HCT116 (cell line): ENCODE results near the gene ENOX1. TPM values are rescaled to one million over a fixed set of nuclear protein-coding genes. Genes with fewer than 3 reads are reported as not detected.

Source experiments
- ATAC-seq: fragments of 200-7000 bp; cut with Tn5 transposase; 2 replicates; pipeline ENCODE4 v1.9.1; 2020; ENCODE audit warnings: mild to moderate bottlenecking, moderate library complexity
- BruUV-seq: library from RNA; stranded (reverse); fragments of 400-500 nt; replicated peaks from 2 replicates; lab custom pipeline; 2021; lab: Mats Ljungman, UMichigan
- CTCF ChIA-PET: fragments of 300-600 bp; sonication (Branson Sonifier 250); formaldehyde crosslinking; loops from one replicate; lab custom pipeline; 2021; ENCODE audit warnings: antibody characterized with exemption; lab: Charles Lee
- POLR2A ChIA-PET: fragments of 300-600, 350-600 bp; sonication (Branson Sonifier 250); formaldehyde crosslinking; loops from one replicate; lab custom pipeline; 2021; ENCODE audit warnings: antibody characterized with exemption; lab: Charles Lee
- RAD21 ChIA-PET, 2 experiments: fragments of 300-600 bp; sonication (Branson Sonifier 250); formaldehyde crosslinking; loops; one replicate each; lab custom pipeline; 2023; ENCODE audit warnings: low total read pairs in 2 of 2; ENCODE audit not compliant: uncharacterized antibody in 2 of 2, unreplicated experiment in 2 of 2, low non-redundant PET in 1 of 2; lab: Charles Lee
- DNase-seq: peaks from one replicate; pipeline ENCODE4 v3.0.0-alpha.2; 2010; ENCODE audit warnings: low read depth, low spot score
- H2AFZ ChIP-seq: fragments of 200-600 bp; shearing (Covaris generic), sonication (generic); 2 replicates; pipeline ENCODE4 v1.6.1; 2017; ENCODE audit warnings: low read depth, mixed run types, mixed read lengths, antibody characterized with exemption, low read length; ENCODE audit not compliant: poor library complexity, severe bottlenecking
- H3K27ac ChIP-seq: 2 replicates; pipeline ENCODE4 v1.5.1; 2012; ENCODE audit warnings: low read depth, low read length
- H3K27me3 ChIP-seq: fragments of 200-600 bp; sonication (generic); 2 replicates; pipeline ENCODE4 v1.6.1; 2016; ENCODE audit warnings: mixed run types, low read length, mixed read lengths; ENCODE audit not compliant: insufficient read depth
- H3K36me3 ChIP-seq, 2 experiments: fragments of 200-500 bp in 1 of 2; fragments of 200-600 bp in 1 of 2; sonication (Bioruptor generic) in 1 of 2; sonication (generic) in 1 of 2; 2 replicates each; pipeline versions ENCODE4 v1.5.1 to v1.6.1; 2014 to 2016; ENCODE audit warnings: low read length in 2 of 2, inconsistent platforms in 1 of 2, mixed read lengths in 1 of 2, mixed run types in 1 of 2; ENCODE audit not compliant: insufficient read depth in 2 of 2, control insufficient read depth in 1 of 2
- H3K4me1 ChIP-seq, 2 experiments: fragments of 200-600 bp in 1 of 2; sonication (generic) in 1 of 2; 2 replicates each; pipeline versions ENCODE4 v1.5.1 to v1.6.1; 2012 to 2017; ENCODE audit warnings: low read length in 2 of 2, inconsistent platforms in 1 of 2, mild to moderate bottlenecking in 1 of 2, mixed read lengths in 1 of 2, mixed run types in 1 of 2, moderate library complexity in 1 of 2; ENCODE audit not compliant: insufficient read depth in 2 of 2, control insufficient read depth in 1 of 2
- H3K4me2 ChIP-seq: fragments of 200-600 bp; sonication (generic); 2 replicates; pipeline ENCODE4 v1.6.1; 2017; ENCODE audit warnings: mixed run types, low read length, mixed read lengths
- H3K4me3 ChIP-seq, 2 experiments: fragments of 200-600 bp in 1 of 2; sonication (generic) in 1 of 2; replicated peaks in 1 of 2; 2 replicates each; pipeline ENCODE4 v1.5.1; 2011 to 2016; ENCODE audit warnings: low read length in 2 of 2, control low read depth in 1 of 2, low read depth in 1 of 2, mild to moderate bottlenecking in 1 of 2, mixed read lengths in 1 of 2, mixed run types in 1 of 2
- H3K79me2 ChIP-seq: fragments of 200-600 bp; sonication (generic); 2 replicates; pipeline ENCODE4 v1.6.1; 2017; ENCODE audit warnings: mild to moderate bottlenecking, mixed run types, low read length, moderate library complexity, mixed read lengths; ENCODE audit not compliant: insufficient read depth
- H3K9ac ChIP-seq: fragments of 200-600 bp; sonication (generic); 2 replicates; pipeline ENCODE4 v1.6.1; 2016; ENCODE audit warnings: low read length, mixed read lengths
- H3K9me2 ChIP-seq: fragments of 200-600 bp; sonication (generic), shearing (Covaris generic); 2 replicates; pipeline ENCODE4 v1.6.1; 2017; ENCODE audit warnings: mixed run types, mild to moderate bottlenecking, moderate library complexity; ENCODE audit not compliant: insufficient read depth
- H3K9me3 ChIP-seq, 2 experiments: fragments of 200-500 bp in 1 of 2; fragments of 200-600 bp in 1 of 2; sonication (Bioruptor generic) in 1 of 2; sonication (generic) in 1 of 2; 2 replicates each; pipeline ENCODE4 v1.6.1; 2014 to 2017; ENCODE audit warnings: low read length in 2 of 2, mixed read lengths in 2 of 2, inconsistent platforms in 1 of 2, low read depth in 1 of 2, mild to moderate bottlenecking in 1 of 2, mixed run types in 1 of 2, moderate library complexity in 1 of 2; ENCODE audit not compliant: control insufficient read depth in 1 of 2, insufficient read depth in 1 of 2
- H4K20me1 ChIP-seq: fragments of 200-600 bp; sonication (generic), shearing (Covaris generic); 2 replicates; pipeline ENCODE4 v1.6.1; 2017; ENCODE audit warnings: mixed run types, mild to moderate bottlenecking, moderate library complexity; ENCODE audit not compliant: insufficient read depth
- CBX3 ChIP-seq: IDR thresholded peaks from 2 replicates; pipeline ENCODE4 v1.6.1; 2012; ENCODE audit warnings: low read depth
- EGR1 ChIP-seq: IDR thresholded peaks from 2 replicates; pipeline ENCODE4 v1.6.1; 2012; ENCODE audit warnings: low read depth
- ELF1 ChIP-seq: IDR thresholded peaks from 2 replicates; pipeline ENCODE4 v1.6.1; 2012; ENCODE audit warnings: low read depth, borderline replicate concordance
- FOSL1 ChIP-seq: IDR thresholded peaks from 2 replicates; pipeline ENCODE4 v1.6.1; 2012; ENCODE audit warnings: low read depth
- POLR2A ChIP-seq: IDR thresholded peaks from 2 replicates; pipeline ENCODE4 v1.7.0; 2011; ENCODE audit warnings: borderline replicate concordance; ENCODE audit not compliant: insufficient read depth, insufficient read length; ENCODE audit errors: extremely low read depth
- POLR2AphosphoS5 ChIP-seq: IDR thresholded peaks from 2 replicates; pipeline ENCODE4 v1.6.1; 2011; ENCODE audit warnings: mild to moderate bottlenecking, low read depth, low read length, moderate library complexity
- RAD21 ChIP-seq: IDR thresholded peaks from 2 replicates; pipeline ENCODE4 v1.6.1; 2012; ENCODE audit warnings: low read depth, mild to moderate bottlenecking
- SP1 ChIP-seq: IDR thresholded peaks from 2 replicates; pipeline ENCODE4 v1.6.1; 2012; ENCODE audit warnings: low read depth
- SRF ChIP-seq: IDR thresholded peaks from 2 replicates; pipeline ENCODE4 v1.6.1; 2012; ENCODE audit warnings: low read depth
- TCF7L2 ChIP-seq: IDR thresholded peaks from 2 replicates; pipeline ENCODE4 v1.7.0; 2011; ENCODE audit warnings: borderline replicate concordance, inconsistent platforms; ENCODE audit not compliant: insufficient read depth, insufficient read length; ENCODE audit errors: extremely low read depth
- YY1 ChIP-seq: IDR thresholded peaks from 2 replicates; pipeline ENCODE4 v1.6.1; 2011; ENCODE audit warnings: low read length, low read depth, moderate library complexity, mild to moderate bottlenecking; ENCODE audit not compliant: insufficient replicate concordance; ENCODE audit errors: extremely low read depth
- ZBTB33 ChIP-seq: IDR thresholded peaks from 2 replicates; pipeline ENCODE4 v1.6.1; 2011; ENCODE audit warnings: mild to moderate bottlenecking, low read length, moderate library complexity; ENCODE audit not compliant: insufficient replicate concordance; ENCODE audit errors: extremely low read depth
- ZFX ChIP-seq: fragments of 450-650 bp; IDR thresholded peaks from 2 replicates; pipeline ENCODE4 v1.6.1; 2017
- ZNF274 ChIP-seq: fragments of 200-500 bp; sonication (Bioruptor generic); IDR thresholded peaks from 2 replicates; pipeline ENCODE4 v1.6.1; 2014; ENCODE audit warnings: mild to moderate bottlenecking, low read depth, low read length, inconsistent platforms
- intact Hi-C: fragments of 100-400 bp; cut with micrococcal nuclease; formaldehyde crosslinking; loops from 2 replicates; pipeline ENCODE4 v1.10.0; 2022
- total RNA-seq: library from RNA; stranded (reverse); gene quantifications from one replicate; pipeline ENCODE4 v1.2.1, GENCODE V29; 2021; ENCODE audit not compliant: unreplicated experiment
- TF ChIP-seq, protein P1 (sequence below): IDR thresholded peaks from 2 replicates; pipeline ENCODE4 v1.6.1; 2012

ENOX1 gene
- total RNA-seq, 1 experiment from 2014 or later, result 4.5 TPM

DNA sequence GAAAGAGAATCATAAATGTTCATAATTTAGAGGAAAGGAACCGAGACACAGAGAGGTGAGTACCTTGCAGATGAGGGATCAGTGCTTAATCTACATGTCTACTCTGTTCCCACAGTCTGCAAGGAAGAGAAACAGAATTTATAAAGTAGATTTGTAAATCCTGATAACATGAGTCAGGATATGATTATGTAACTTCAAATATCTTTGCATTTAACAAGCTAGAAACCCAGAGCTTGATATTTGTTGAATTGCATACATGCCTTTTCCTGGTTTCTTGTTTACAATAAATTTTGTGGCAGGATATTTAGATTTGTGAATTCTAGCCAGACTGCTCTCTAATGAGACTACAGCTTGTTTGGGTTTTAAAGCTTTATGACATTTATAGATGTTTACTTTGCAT, 219.2 kb downstream of the ENOX1 start:
- no peak overlapping the region for H2AFZ ChIP-seq
- H3K4me2 ChIP-seq, result no peak overlapping the region
- H3K79me2 ChIP-seq, result no peaks in the 10 kb centered on the region
- BruUV-seq, result no TSS peak
- no peak for TF ChIP-seq ZNF274
- TF ChIP-seq TCF7L2, result no peak
- no peak for TF ChIP-seq ELF1
- TF ChIP-seq, protein P1, sequence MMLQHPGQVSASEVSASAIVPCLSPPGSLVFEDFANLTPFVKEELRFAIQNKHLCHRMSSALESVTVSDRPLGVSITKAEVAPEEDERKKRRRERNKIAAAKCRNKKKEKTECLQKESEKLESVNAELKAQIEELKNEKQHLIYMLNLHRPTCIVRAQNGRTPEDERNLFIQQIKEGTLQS, result no peak
- TF ChIP-seq CBX3, result no peak
- TF ChIP-seq SP1, result no peak
- TF ChIP-seq RAD21, result no peak
- no peak for TF ChIP-seq EGR1
- TF ChIP-seq, all 23 proteins: peak for 0
- no peaks in the 10 kb centered on the region for H3K9me2 ChIP-seq
- no peaks in the 10 kb centered on the region for H3K36me3 ChIP-seq
- H3K9me3 ChIP-seq, result no peaks in the 10 kb centered on the region
- no peak for ATAC-seq
- ChIA-PET CTCF (no interaction called here), POLR2A (no interaction called here), RAD21 (no interaction called here)
- no peak overlapping the region for H3K27ac ChIP-seq
- H3K4me1 ChIP-seq, result no peaks in the 10 kb centered on the region
- intact Hi-C loops, result no loop called here
- peaks cover 6% of the 10 kb centered on the region; the same call in 1 of the 2 replicates for H3K27me3 ChIP-seq
- no peak overlapping the region for H3K9ac ChIP-seq
- H3K4me3 ChIP-seq, result no peak overlapping the region
- no peak for DNase-seq
- H4K20me1 ChIP-seq, result no peaks in the 10 kb centered on the region

- no peak for ATAC-seq
- H3K9ac ChIP-seq, result no peak overlapping the region
- H3K9me3 ChIP-seq, result no peaks in the 10 kb centered on the region
- ChIA-PET CTCF (no interaction called here), POLR2A (no interaction called here), RAD21 (no interaction called here)
- H3K9me2 ChIP-seq, result no peaks in the 10 kb centered on the region
- DNase-seq, result no peak
- no peaks in the 10 kb centered on the region for H3K4me1 ChIP-seq
- intact Hi-C loops, result no loop called here
- TF ChIP-seq POLR2AphosphoS5 (no peak), YY1 (no peak), EGR1 (no peak), SRF (no peak), SP1 (no peak), ELF1 (no peak), ZBTB33 (no peak), FOSL1 (no peak), RAD21 (no peak), ZFX (no peak), POLR2A (no peak)
- TF ChIP-seq, protein P1, result no peak
- H2AFZ ChIP-seq, result no peak overlapping the region
- no peaks in the 10 kb centered on the region for H3K79me2 ChIP-seq
- peaks cover 4% of the 10 kb centered on the region; the same call in 1 of the 2 replicates for H3K27me3 ChIP-seq
- no peak overlapping the region for H3K4me3 ChIP-seq
- H3K4me2 ChIP-seq, result no peak overlapping the region
- BruUV-seq, result no TSS peak
- H3K36me3 ChIP-seq, result no peaks in the 10 kb centered on the region
- no peaks in the 10 kb centered on the region for H4K20me1 ChIP-seq
- no peak overlapping the region for H3K27ac ChIP-seq
Measured at GRCh38 chr13:43564952-43565351, 221.8 kb downstream of the ENOX1 start.
